ENCODE data around the gene DTWD2.

The DTWD2 gene, protein sequence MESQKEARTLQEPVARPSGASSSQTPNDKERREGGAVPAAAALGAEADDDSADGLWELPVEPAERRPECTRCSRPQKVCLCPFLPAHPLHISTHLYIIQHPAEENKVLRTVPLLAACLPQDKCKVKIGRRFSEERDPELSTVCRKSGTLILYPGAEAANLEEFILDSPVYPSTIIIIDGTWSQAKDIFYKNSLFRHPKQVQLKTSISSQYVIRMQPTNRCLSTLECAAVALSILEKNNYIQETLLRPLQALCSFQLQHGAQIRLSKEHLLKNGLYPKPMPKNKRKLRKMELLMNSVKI

GRCh38 chr5:118987988-118988865, at the start of gene DTWD2:
Gene DTWD2, minus strand, starts transcription at chr5:118988547. Its CDS starts 36 bp downstream, at chr5:118988511.
- ATAC-seq, result peak; percentile 94
- Mint-ChIP-seq H3K27ac (peak within 1 kb of the TSS; percentile 75 to 91), H3K4me1 (peaks cover 37% of the 10 kb centered on the region)

DNA sequence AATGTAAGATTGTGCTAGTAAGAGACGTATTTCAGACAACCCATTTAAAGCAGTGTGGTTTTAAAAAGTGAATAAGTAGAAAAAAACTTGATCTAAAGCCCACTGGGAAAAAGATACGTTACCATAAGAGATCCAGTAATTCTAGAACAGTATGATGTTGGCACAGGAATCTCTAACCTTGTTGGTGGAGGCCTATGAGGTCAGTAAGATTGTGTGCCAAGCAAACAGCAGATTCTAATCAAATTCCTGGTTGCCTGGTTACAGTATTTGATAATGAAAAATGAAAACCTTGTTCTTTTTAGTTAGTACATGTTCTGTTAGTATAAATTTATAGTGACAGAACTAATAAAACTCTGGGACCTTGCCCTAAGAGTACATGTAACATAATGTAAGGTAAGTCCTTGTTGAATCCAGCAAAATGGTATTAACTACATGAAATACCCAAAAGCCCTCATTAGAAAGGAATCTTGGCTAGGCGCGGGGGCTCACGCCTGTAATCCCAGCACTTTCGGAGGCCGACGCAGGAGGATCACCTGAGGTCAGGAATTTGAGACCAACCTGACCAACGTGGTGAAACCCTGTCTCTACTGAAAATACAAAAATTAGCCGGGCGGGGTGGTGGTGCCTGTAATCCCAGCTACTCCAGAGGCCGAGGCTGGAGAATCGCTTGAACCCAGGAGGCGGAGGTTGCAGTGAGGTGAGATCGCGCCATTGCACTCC, 49.3 kb upstream of the DTWD2 start:
- no peak for DNase-seq
- Mint-ChIP-seq H3K4me1 (peaks cover 17% of the 10 kb centered on the region), H3K27me3 (no peaks in the 10 kb centered on the region), H3K27ac (no peak overlapping the region), H3K4me3 (no peak overlapping the region), H3K9me3 (no peaks in the 10 kb centered on the region)
- ATAC-seq, result no peak

More at GRCh38 chr5:118987988-118988865, at the start of gene DTWD2:
- H3K27me3 Mint-ChIP-seq, result no peaks in the 10 kb centered on the region
- DNase-seq, result peak; percentile 96 to 97
- peak within 1 kb of the TSS; percentile 83 to 84 for H3K4me3 Mint-ChIP-seq
- no peaks in the 10 kb centered on the region for H3K9me3 Mint-ChIP-seq

- H3K4me3 Mint-ChIP-seq, result no peak overlapping the region
- no peak for DNase-seq
- peaks cover 31% of the 10 kb centered on the region for H3K4me1 Mint-ChIP-seq
- no peak overlapping the region for H3K27ac Mint-ChIP-seq
- H3K27me3 Mint-ChIP-seq, result no peaks in the 10 kb centered on the region
- no peaks in the 10 kb centered on the region for H3K9me3 Mint-ChIP-seq
- ATAC-seq, result peak; percentile 85
Observed at GRCh38 chr5:119036101-119036762, 47.9 kb upstream of the DTWD2 start.

GRCh38 chr5:119033135-119033534, 44.8 kb upstream of the DTWD2 start:
- ATAC-seq (no peak), DNase-seq (no peak)
- H3K4me3 Mint-ChIP-seq, result no peak overlapping the region
- H3K4me1 Mint-ChIP-seq, result peaks cover 42% of the 10 kb centered on the region
- H3K9me3 Mint-ChIP-seq, result no peaks in the 10 kb centered on the region
- no peak overlapping the region for H3K27ac Mint-ChIP-seq
- no peaks in the 10 kb centered on the region for H3K27me3 Mint-ChIP-seq

DNA sequence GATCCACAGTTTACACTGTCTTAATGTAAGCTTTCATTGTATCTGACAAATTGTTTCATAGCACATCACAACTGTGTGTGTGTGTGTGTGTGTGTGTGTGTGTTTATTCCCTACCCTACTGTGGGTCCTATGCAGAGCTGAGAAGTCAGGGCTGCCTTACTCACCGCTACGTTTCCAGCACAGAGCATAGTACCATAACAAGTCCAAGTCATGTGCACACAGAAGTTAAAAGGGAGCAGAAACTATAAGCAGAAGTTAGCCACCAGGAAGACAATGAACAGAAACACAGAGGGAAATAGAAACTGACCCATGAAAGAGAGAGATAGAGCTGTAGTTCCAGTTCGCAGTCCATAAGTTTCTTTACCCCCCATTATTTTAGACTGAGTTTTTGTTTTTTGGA, 44.3 kb upstream of the DTWD2 start:
- DNase-seq, result no peak
- no peaks in the 10 kb centered on the region for H3K9me3 Mint-ChIP-seq
- ATAC-seq, result no peak
- H3K4me1 Mint-ChIP-seq, result peaks cover 43% of the 10 kb centered on the region
- H3K4me3 Mint-ChIP-seq, result no peak overlapping the region
- no peaks in the 10 kb centered on the region for H3K27me3 Mint-ChIP-seq
- H3K27ac Mint-ChIP-seq, result no peak overlapping the region

DNA sequence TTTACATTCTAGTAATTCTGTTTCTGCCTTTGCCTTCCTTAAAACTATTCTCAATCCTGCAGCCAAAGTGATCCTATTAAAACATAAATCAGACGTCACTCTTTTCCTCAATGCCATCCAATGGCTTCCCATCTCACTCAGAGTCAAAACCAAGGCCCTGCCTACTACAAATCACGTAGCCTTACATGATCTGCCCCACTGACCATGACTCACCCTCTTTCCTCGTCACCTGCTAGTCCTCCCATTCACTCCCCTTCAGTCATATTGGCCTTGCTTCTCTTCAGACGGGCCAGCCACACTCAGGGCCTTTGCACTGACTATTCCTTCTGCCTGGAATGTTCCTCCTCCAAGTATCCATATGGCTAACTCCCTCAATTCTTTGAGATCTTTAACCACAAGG, 43.6 kb upstream of the DTWD2 start:
- peak overlapping the region in 1 of 2 donors; percentile 98 for H3K27ac Mint-ChIP-seq
- peak; percentile 71 for ATAC-seq
- no peaks in the 10 kb centered on the region for H3K9me3 Mint-ChIP-seq
- peak overlapping the region; percentile 56 to 62 for H3K4me3 Mint-ChIP-seq
- peak in 1 of 2 donors; percentile 31 for DNase-seq
- no peaks in the 10 kb centered on the region for H3K27me3 Mint-ChIP-seq
- H3K4me1 Mint-ChIP-seq, result peaks cover 43% of the 10 kb centered on the region

DNA sequence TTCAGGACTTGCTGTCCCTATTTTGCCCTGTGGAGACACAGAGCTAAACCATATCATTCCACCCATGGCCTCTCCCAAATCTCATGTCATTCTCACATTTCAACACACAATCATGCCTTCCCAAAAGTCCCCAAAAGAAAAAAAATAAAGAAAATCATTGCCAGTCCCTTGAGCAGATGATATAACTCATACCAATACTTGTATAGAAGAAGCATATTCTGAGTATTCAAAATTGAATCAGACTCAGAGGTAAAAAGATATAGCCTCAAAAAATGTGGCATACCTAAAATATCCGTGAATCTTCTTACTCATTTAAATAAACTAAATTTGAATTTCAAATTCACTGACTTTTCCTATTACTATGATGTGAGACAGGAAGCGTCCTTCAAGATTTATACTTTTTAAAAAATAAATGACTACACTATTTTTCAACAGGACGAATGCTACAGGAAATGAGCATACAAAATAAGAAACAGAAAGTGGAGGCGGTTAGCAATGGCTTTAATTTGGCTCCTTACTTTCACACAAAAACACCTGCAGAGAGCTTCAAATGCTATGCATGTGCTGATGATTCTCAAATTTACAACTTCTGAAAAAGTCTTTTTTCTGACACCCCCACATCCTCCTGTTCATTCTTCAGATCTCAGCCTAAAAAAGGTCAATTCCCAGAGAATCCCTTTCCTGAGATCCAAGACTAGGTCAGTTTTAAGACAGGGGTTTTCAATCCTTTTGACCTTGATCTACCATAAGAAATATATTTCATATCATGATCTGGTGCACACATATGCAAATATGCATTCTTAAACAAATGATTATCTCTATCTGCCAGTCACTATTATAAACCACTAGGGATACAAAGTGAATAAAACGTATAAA, 42.9 kb upstream of the DTWD2 start:
- Mint-ChIP-seq H3K27ac (peak overlapping the region; percentile 81 to 98), H3K27me3 (no peaks in the 10 kb centered on the region), H3K4me1 (peaks cover 40% of the 10 kb centered on the region), H3K9me3 (no peaks in the 10 kb centered on the region), H3K4me3 (peak overlapping the region; percentile 42 to 62)
- DNase-seq (no peak), ATAC-seq (peak; percentile 76)

GRCh38 chr5:119028575-119028974, 40.2 kb upstream of the DTWD2 start:
- no peaks in the 10 kb centered on the region for H3K27me3 Mint-ChIP-seq
- H3K4me1 Mint-ChIP-seq, result peaks cover 37% of the 10 kb centered on the region
- DNase-seq (no peak), ATAC-seq (no peak)
- H3K4me3 Mint-ChIP-seq, result no peak overlapping the region
- no peak overlapping the region for H3K27ac Mint-ChIP-seq
- no peaks in the 10 kb centered on the region for H3K9me3 Mint-ChIP-seq

- H3K27me3 Mint-ChIP-seq, result no peaks in the 10 kb centered on the region
- no peak overlapping the region for H3K27ac Mint-ChIP-seq
- DNase-seq (no peak), ATAC-seq (no peak)
- H3K4me3 Mint-ChIP-seq, result no peak overlapping the region
- H3K9me3 Mint-ChIP-seq, result no peaks in the 10 kb centered on the region
- peaks cover 17% of the 10 kb centered on the region for H3K4me1 Mint-ChIP-seq
Observed at GRCh38 chr5:119022773-119023172, 34.4 kb upstream of the DTWD2 start.

DNA sequence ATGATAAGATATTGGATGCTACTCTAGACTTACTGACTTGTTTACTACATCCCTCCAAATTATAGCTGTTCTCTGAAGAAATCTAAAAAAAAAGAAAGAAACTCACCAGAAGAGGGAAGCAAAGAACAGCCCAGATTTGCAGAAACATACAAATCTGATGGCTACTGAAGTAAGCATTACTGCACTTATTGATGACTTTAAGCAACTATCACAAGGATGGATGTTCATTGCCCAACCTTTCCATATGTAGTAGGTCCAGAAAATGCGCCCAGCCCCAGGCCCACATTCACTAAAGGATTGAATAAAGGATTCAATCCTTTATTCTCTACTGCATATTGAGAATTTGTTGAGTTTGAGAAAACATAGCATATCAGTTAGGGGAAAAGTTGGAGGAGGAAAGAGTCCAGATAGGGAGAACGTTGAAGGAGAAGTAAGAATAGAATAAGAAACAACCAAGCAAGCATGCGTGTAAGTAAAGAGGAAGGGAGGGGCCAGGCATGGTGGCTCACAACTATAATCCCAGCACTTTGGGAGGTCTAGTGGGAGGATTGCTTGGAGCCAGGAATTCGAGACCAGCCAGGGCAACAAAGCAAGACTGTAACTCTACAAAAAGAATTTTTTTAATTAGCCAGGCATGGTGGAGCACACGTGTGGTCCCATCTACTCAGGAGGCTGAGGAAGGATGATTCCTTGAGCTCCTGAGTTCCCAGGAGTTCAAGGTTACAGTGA, 33.8 kb upstream of the DTWD2 start:
- no peak for DNase-seq
- no peak overlapping the region for H3K4me3 Mint-ChIP-seq
- peaks cover 17% of the 10 kb centered on the region for H3K4me1 Mint-ChIP-seq
- no peak overlapping the region for H3K27ac Mint-ChIP-seq
- H3K27me3 Mint-ChIP-seq, result no peaks in the 10 kb centered on the region
- H3K9me3 Mint-ChIP-seq, result no peaks in the 10 kb centered on the region
- ATAC-seq, result peak; percentile 60

DNA sequence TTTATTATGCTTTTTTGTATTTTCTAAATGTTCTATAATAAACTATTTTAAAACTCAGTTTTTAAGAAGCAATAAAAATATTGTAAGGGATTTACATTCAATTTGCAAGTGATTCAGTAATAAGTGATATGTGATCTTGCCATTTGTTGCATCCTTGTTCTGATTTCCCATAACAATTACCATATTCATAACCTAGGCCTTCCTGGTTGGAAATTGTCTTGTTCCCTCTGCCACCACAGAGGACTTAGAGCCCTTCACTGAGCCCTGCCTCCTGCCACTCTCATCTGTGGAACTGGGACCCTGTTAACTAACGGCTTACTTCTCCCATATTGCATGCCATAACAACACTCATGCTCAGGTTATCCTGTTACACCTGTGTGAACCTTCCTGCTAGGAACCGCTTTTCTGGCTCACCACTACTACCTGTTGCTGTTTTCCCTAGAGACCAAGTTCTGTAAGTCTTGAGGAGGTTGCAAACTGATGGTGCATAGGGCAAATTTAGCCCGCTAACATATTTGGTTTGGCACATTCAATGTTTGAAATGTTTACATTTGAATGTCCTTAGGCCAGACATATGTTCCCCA, 32.9 kb upstream of the DTWD2 start:
- Mint-ChIP-seq H3K27ac (peak overlapping the region in 1 of 2 donors; percentile 67), H3K27me3 (no peaks in the 10 kb centered on the region), H3K4me1 (peaks cover 17% of the 10 kb centered on the region), H3K4me3 (no peak overlapping the region), H3K9me3 (no peaks in the 10 kb centered on the region)
- DNase-seq (no peak), ATAC-seq (no peak)

GRCh38 chr5:119019949-119020348, 31.6 kb upstream of the DTWD2 start:
- no peak for ATAC-seq
- H3K4me1 Mint-ChIP-seq, result peaks cover 17% of the 10 kb centered on the region

GRCh38 chr5:119019501-119019900, 31.2 kb upstream of the DTWD2 start:
- ATAC-seq, result no peak
- no peak for DNase-seq
- Mint-ChIP-seq H3K27ac (no peak overlapping the region), H3K4me3 (no peak overlapping the region), H3K9me3 (no peaks in the 10 kb centered on the region), H3K27me3 (no peaks in the 10 kb centered on the region), H3K4me1 (peaks cover 17% of the 10 kb centered on the region)

More at GRCh38 chr5:119019949-119020348, 31.6 kb upstream of the DTWD2 start:
- Mint-ChIP-seq H3K9me3 (no peaks in the 10 kb centered on the region), H3K4me3 (no peak overlapping the region), H3K27ac (no peak overlapping the region), H3K27me3 (no peaks in the 10 kb centered on the region)
- no peak for DNase-seq

DNA sequence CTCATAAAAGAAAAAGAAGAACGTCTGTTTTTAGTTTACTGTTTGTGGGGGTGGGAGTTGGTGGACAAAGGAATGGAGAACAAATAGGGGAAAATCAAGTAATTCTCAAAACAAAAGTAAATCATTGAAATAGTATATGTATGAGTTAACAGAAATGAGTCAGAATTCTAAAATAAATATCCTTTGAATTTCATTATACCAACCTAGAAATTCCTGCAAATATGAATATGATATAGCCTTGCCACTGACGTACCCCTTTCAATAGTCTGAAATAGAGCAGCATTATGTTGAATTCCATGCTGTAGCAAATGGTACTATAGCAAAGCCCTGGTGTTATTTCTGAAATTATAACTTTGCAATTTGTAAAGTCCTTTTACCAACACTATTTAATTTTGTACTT, 29.6 kb upstream of the DTWD2 start:
- Mint-ChIP-seq H3K9me3 (no peaks in the 10 kb centered on the region), H3K27me3 (no peaks in the 10 kb centered on the region), H3K4me1 (peaks cover 11% of the 10 kb centered on the region), H3K27ac (no peak overlapping the region), H3K4me3 (no peak overlapping the region)
- DNase-seq (no peak), ATAC-seq (no peak)
